Measurements from ENCODE around the gene RGP1.

The RGP1 gene

DNA sequence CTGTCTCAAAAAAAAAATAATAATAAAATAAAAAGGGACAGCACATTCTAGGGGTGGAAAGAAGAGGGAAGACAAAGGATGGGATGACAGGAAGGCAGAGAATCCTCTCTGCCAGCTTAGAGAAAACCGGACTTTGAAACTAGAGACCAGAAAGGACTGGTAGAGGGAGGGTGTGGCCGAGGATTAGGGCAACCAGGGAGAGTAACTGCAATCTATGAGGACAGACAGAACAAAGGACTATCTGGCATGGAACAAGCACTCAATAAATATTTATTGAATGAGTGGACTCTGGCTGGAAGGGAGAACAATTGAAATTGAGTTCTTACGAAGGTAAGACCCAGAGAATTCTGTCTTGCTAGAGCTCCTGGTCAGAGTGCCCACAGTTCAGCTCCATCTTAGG, 2.5 kb upstream of the RGP1 start:
- no peak for DNase-seq

GRCh38 chr9:35748242-35748857, 737 bp upstream of the RGP1 start:
- peak; percentile 66 for DNase-seq

GRCh38 chr9:35749515-35750255, 598 bp downstream of the RGP1 start:
- DNase-seq, result peak; percentile 82

GRCh38 chr9:35750256-35750531, 1.1 kb downstream of the RGP1 start:
- DNase-seq, result no peak

DNA sequence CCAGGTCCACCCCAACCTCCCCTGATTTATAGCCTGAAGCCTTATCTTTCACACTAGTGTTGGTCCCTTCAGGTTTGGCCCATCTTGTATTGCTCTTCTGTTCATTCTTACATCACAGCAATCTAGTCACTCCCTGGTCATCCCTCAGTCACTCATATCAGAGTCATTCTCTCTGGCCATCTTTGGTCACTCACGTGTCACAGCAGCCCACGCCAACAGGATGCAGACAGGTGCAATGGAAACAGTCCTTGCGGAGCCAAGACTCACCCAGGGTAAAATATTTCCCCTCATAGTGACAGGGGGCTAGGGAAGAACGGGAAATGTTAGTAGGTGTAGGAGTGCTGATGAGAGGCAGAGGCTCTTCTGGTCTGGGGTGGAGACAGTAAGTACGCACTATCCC, 4.4 kb downstream of the RGP1 start:
- DNase-seq, result no peak

DNA sequence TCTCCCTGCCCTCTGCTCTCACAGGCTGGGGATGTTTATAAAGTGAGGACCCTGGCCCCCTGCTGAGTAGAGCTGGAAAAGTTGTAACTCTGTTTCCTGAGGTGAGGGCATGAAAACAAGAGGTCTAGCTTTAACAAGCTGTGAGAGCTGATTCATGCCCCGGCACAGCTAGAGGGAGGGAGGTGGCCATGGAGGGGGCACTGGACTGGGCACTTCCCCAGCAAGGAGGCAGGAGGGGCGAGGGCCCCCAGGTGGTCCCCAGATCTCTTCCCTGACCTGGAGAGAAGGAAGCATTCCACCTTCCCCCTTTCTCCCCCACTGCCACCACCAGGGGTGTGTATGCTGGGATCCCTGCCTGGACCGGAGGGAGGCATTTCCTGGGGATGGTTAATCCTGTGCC, 5.2 kb downstream of the RGP1 start, which contains the start of gene MSMP:
MSMP (minus strand) TSS at position 13 of the 400 bp plus-strand sequence. CDS start 147 bp downstream, outside the sequence.
- DNase-seq, result no peak

DNA sequence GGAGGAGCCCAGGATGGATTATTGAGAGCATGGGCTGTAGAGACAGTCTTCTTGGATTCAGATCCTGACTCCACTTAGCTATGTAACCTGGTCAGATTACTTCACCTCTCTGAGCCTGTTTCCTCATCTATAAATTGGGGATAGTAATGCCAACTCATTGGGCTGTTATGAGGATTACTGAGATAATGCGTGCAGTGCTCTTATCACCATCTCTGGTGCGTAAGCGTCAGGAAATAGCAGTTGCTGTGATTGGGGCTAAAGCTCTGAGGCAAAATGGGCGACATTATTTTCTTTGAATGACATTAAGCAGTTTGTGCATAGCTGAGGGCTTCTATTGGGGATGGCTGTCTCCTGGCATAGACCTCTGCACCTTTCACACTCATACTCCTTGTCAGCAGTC, 6.0 kb downstream of the RGP1 start:
- no peak for DNase-seq

DNA sequence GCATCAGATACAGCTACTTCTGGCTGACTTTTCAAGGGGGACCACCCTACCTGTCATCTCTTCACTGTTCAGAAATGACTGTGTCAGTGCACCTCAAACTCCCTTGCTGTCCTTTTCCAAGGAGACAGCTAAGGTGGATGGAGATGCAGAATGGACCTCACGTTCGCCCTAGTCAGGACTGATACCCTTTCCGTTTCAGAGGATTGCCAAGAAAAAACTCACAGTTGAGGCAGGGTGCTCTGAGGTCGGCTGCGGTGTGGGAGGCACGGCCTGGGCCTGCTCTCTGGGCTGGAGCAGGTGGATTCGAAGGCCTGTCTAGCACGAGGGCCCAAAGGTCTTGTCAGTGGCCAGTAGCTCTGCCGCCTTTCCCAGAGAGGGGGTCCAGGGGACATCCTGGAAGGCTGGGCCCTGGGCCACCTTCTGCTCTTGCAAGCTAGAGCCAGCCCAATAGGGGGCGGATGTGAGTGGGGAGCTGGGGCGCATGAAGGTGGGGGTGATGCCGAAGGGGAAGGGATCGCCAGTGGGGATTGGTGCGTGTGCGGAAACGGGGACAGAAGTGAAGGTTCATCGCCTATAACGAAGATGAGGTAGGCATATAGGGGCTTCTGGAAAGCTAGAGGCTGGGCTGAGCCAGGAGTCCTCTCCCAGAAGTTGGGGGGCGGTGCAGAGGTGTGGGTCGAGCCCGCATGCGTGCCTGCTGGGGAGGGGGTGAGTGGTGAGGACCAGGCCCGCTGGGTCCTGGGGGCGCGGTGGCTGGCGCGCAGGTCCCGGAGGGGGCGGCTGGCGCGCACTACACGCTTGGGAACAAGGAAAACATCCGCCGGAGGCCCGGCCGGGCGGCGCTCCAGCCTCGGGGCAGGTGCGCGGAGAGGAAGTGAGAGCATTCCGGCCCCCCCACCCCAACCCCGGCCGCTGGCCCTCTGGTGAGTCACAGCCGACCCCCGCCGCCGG, 7.5 kb downstream of the RGP1 start:
- peak; percentile 91 for DNase-seq

DNA sequence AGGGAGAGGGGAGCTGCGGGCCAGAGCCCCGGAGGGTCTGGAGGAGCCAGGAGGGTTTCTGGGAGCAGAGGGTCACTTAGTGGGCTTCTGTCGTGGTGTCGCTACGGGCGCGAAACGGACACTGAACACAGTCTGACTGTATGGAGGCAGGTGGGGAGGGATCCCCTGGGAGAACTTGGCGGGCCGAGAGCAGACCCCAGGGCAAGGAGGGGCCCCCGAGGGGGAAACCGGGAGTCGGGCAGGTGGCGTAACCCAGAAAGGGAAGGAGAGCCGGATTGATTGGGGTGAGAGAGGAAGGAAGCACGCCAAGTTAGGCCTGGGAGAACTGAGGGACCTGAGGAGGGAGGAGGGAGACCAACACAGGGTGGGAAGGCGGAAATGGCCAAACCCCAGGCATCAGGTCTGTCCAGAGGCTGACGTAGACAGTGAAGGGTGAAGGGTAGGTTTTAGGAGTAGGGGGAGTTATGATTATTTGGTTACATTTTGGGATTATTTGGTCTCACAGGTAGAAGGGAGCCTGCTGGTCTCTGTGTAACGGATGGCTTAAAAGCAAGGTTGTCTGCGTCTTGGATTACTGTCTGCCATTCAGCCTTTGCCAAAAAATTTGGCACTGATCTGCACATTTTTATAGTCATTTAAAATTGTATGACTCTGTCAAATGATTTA, 8.3 kb downstream of the RGP1 start:
- DNase-seq, result no peak

DNA sequence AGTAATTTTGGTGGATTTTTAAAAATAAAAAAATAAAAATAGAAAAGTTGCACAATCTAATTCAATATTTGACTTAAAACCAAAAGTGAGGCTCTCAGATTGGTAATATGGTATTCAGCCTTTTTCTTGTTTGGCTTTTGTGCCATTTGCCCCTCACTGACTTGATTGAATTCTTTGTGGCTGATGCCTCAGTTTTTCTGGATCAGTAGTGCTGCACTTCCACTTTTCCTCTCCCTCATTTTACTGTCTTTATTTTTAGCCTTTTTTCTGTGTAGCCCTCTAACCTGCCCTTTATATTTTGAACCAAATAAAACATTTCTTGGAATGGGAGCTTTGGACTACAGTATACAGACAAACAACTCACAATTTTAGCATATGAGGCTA, 8.8 kb downstream of the RGP1 start:
- DNase-seq, result no peak

GRCh38 chr9:35758475-35759050, 9.5 kb downstream of the RGP1 start:
- DNase-seq, result no peak

- no peak for DNase-seq
Measured at GRCh38 chr9:35759795-35760194, 10.7 kb downstream of the RGP1 start.

DNA sequence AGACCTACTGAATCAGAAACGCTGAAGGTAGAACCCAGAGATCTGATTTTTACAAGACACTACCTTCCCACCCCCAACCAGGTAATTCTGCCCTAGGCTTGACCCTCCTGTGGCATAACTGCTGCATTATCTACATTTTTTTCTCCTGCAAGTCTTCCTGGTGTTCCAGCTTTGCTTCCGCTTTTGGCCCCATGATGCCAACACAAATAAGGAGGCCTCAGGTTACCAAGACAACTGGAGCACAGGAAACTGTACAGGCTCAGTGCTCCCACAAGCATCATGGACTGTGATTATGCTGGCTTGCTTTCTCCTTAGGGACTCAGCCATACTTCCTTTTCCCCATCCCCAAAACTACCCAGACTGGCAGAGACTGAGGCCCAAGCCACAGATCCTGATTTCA, 11.6 kb downstream of the RGP1 start:
- DNase-seq, result no peak

- no peak for DNase-seq
Measured at GRCh38 chr9:35763181-35763580, 14.1 kb downstream of the RGP1 start.

GRCh38 chr9:35763803-35764202, 14.7 kb downstream of the RGP1 start:
- DNase-seq, result no peak

DNA sequence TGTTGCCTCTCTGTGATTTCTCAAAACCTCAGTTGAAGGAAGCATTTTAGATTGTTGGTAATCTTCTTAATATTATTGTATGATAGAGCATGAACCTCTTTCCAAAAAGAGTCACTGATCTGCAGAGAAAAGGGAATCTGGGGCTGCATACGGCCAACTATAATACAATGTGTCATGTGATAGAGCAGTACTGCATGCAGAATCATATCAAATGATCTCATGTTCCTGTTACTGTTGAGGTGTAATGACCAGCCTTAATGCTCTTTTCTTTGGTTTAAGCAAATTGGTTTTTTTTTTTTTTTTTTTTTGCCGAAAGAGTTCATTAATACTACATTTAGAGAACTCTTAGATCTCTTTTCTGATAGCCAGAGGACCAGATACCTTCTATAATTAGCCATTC, 17.9 kb downstream of the RGP1 start:
- DNase-seq, result no peak

DNA sequence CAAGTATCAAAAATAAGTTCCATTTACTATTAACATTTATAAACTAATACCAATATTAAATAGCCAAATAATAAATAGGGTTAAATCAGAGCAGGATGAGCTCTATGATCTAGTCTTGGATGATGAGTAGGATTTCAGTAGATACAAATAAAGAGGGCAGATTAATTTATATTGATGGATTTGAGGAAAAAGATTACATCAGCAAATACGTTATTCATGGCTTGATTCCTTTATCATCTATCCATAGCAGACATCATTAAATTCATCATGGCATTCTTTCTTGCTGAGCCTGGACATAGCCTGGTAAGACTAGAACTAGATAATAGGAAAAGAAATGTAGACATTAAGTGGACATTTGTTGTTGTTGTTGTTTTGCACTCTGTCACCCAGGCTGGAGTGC, 18.4 kb downstream of the RGP1 start:
- DNase-seq, result no peak

- no peak for DNase-seq
Measured at GRCh38 chr9:35769763-35770162, 20.7 kb downstream of the RGP1 start.

DNA sequence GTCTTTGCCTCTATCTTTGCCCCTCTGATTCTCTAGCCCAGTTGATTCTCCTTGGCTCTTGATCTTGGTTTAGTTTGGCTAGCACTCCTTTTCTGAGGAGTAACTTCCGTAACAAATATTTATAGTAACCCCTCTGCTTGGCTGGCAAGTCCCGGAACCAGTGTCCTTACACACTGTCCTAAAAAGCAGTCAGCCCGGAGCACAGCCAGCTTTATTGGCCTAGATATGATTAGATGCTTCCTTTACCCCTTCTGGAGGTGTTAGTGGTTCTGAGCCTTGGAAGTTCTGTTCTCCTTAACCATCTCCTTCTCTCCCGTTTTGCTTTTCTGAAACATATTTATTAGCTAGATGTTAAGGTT, 22.0 kb downstream of the RGP1 start:
- DNase-seq, result no peak

- DNase-seq, result no peak
Measured at GRCh38 chr9:35771534-35771933, 22.4 kb downstream of the RGP1 start.

GRCh38 chr9:35771943-35772342, 22.9 kb downstream of the RGP1 start:
- DNase-seq, result no peak

DNA sequence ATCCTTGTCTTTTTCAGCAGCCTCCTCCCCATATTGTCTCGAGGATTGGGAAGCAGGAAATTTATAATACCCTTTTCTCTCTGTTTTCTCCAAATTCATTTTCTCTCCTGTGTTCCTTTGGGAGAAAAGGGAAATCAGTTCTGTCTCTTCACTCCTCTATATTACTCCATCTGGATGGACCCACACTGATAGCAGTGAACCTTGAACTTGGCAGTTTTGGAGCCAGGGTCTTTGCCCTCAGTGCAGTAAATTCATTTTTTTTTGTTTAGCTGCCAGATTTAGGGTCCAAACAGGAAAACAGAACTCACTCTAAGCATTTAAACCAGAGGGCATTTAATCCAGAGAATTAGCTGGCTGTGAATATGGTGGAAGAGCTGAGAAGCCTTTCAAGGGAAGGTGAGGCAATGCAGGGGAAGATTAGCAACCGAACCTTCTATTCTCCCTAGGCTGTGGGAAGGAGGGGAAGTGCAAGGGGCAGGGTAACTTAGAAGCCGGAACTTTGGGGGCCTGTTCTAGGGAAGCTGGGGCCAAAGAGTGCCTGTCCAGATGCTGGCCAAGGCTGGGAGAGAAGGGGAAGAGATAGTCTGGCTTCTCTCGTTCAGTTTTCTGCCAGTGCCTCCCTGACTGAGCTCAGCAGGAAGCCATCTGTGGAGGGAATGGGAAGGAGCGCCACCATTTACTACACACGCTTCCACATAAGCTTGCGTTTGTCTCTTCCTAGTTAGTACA, 26.0 kb downstream of the RGP1 start:
- DNase-seq, result no peak

Data from activated effector memory CD4-positive, alpha-beta T cell treated with anti-CD3 and anti-CD28 coated beads, Interleukin-2, amount 50 U/mL, for 16 hours (primary cell).